ENCODE data around the gene PGM5. TPM values are rescaled to one million over a fixed set of nuclear protein-coding genes. Genes with fewer than 3 reads are reported as not detected.

PGM5 gene
- total RNA-seq, 3 donors from 2014 or later: 11.2 to 535 (median 22.6) TPM

DNA sequence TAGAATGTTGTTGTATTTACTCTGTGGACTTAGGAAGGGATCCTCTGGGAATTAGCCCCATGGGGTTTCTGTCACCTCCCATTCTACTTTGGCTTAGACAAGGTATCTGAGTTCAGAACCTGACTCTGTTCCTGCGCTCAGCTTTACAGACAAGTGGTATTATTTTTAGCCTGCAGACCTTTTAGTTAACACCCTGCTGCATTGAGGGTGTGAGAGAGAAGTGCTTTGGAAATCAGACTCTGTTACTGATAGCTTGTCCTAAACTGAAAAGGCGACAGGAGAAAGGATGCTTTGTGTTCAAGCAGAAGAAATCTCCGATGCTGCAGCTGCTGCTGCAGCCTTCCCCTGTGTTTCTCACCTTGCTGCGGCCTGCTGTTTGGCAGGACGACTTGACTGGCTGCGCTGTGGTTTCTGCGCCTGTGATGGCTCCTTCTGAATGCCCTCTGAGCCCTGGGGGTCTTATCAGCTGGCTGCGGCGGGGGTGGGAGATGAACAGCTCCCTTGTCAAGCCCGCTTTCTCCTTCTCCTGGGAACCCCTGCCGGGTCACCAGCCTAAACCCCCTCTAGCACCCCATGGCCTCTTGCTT is 61.9 kb downstream of the PGM5 start:
- ATAC-seq: no peak
- DNase-seq: no peak
- TF ChIP-seq, protein P1, sequence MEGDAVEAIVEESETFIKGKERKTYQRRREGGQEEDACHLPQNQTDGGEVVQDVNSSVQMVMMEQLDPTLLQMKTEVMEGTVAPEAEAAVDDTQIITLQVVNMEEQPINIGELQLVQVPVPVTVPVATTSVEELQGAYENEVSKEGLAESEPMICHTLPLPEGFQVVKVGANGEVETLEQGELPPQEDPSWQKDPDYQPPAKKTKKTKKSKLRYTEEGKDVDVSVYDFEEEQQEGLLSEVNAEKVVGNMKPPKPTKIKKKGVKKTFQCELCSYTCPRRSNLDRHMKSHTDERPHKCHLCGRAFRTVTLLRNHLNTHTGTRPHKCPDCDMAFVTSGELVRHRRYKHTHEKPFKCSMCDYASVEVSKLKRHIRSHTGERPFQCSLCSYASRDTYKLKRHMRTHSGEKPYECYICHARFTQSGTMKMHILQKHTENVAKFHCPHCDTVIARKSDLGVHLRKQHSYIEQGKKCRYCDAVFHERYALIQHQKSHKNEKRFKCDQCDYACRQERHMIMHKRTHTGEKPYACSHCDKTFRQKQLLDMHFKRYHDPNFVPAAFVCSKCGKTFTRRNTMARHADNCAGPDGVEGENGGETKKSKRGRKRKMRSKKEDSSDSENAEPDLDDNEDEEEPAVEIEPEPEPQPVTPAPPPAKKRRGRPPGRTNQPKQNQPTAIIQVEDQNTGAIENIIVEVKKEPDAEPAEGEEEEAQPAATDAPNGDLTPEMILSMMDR (IDR thresholded peaks at IDR 0.05): no peak
- Histone ChIP-seq H3K36me3 (ENCODE audit: low read depth) (no peaks in the 10 kb centered on the region), H3K4me1 (ENCODE audit: low read depth) (no peaks in the 10 kb centered on the region), H3K9me3 (no peaks in the 10 kb centered on the region), H3K4me3 (no peak overlapping the region)
- intact Hi-C loops (cut with DNase I, micrococcal nuclease): no loop called here

DNA sequence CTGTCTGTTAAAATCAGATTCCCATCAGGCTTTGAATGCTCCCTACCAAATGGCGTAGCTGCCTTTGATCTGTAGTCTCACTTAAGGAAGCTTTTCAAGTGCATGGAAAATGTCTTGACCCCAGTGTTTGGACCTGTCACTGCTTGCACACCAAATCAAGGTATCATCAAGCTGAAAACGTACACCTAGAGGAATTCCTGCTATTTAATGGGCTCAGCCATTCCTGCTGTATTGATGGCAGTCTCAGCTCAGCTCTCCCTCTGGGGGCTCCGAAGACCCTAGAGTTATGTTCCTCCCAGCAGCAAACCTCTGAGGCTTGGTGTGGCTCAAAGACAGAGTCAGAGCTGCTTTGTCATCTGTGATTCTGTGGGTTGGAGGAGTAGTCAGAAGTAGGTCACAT is 63.5 kb downstream of the PGM5 start:
- TF ChIP-seq, protein P1 (IDR thresholded peaks at IDR 0.05): no peak
- Histone ChIP-seq H3K36me3 (ENCODE audit: low read depth) (no peaks in the 10 kb centered on the region), H3K4me3 (no peak overlapping the region), H3K9me3 (no peaks in the 10 kb centered on the region), H3K4me1 (ENCODE audit: low read depth) (no peaks in the 10 kb centered on the region)
- intact Hi-C loops (cut with DNase I, micrococcal nuclease): no loop called here
- no peak for ATAC-seq
- no peak for DNase-seq

DNA sequence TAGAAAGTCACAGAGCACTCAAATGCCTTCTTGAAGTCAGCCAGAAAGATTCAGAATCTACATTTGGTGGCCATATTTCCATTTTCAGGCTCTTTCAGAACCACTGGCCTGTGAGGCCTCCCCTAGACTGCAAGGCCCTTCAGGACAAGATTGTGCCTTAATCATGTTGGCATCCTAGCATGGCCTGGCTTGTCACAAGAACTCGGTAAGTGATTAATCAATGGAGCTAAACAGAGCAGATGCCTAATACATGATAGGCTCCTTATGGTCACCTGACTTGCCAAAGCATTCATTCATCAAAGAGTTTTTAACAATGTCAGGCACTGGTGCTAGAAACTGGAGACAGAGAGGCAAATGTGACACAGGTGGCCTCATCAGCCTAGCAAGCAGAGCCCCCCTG is 70.3 kb downstream of the PGM5 start:
- no peaks in the 10 kb centered on the region for H3K4me1 ChIP-seq (ENCODE audit: low read depth)
- TF ChIP-seq, protein P1 (IDR thresholded peaks at IDR 0.05): no peak
- H3K4me3 ChIP-seq: no peak overlapping the region
- DNase-seq: no peak
- no peaks in the 10 kb centered on the region for H3K36me3 ChIP-seq (ENCODE audit: low read depth)
- intact Hi-C loops (cut with DNase I, micrococcal nuclease): no loop called here
- no peaks in the 10 kb centered on the region for H3K9me3 ChIP-seq
- ATAC-seq: no peak

DNA sequence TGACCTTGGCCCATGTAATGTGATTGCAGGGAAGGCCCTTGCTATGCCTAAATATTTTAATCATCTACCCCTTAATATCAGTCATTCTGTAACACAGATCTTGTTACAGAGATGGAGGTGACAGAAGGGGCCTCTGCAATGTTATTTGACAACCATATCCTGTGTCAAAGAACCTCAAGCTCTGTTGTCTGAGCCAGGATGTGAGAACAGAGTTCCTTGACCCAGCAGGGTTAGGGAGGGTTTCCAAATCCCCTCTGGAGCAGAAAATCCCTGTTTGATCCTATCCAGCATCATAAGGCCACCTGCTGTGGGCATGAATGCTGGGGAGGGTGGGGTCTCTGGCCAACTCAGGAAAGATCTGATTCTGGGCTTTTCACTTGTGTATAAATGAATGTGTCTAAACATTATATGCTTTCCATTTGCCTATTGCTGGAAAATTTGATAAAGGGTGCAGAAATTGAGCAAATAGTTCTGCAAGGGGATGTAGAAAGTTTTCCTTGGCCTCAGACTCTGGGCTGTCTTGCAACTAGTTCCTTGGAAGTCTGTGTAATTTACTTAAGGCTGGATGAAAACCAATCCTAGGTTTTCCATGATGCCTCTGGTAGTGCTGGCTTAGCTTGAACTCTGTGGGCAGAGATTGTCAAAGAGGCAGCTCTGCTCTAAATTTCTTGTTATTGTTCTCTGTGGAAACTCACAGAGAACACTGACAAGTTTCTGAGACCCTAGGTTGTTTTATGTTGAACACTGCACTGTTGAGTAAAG is 71.0 kb downstream of the PGM5 start:
- Histone ChIP-seq H3K36me3 (ENCODE audit: low read depth) (no peaks in the 10 kb centered on the region), H3K4me3 (no peak overlapping the region), H3K9me3 (no peaks in the 10 kb centered on the region), H3K4me1 (ENCODE audit: low read depth) (no peaks in the 10 kb centered on the region)
- ATAC-seq (no peak), DNase-seq (no peak)
- TF ChIP-seq, protein P1 (IDR thresholded peaks at IDR 0.05): no peak
- intact Hi-C loops (cut with DNase I, micrococcal nuclease): no loop called here

DNA sequence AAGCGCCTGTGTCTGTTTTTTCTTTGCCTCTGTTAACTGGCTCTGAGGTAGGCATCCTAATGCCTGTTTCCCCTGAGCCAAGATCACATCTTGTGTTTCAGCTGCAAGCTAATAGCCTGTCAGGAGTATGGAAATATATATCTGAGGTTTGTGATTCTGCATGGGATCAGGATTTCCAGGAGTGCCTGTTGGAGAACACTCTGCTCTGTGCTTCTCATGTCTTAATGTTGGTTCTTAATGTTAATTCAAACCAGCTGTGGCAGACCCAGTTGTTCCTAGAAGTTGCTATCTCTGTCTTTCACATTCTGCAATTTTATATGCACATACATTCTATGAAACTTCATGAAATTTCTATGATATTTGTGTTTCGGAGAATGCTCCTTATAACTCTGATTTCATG is 72.1 kb downstream of the PGM5 start:
- Histone ChIP-seq H3K9me3 (no peaks in the 10 kb centered on the region), H3K4me3 (no peak overlapping the region), H3K4me1 (ENCODE audit: low read depth) (no peaks in the 10 kb centered on the region), H3K36me3 (ENCODE audit: low read depth) (no peaks in the 10 kb centered on the region)
- TF ChIP-seq, protein P1 (IDR thresholded peaks at IDR 0.05): no peak
- no peak for DNase-seq
- intact Hi-C loops (cut with DNase I, micrococcal nuclease): no loop called here
- ATAC-seq: no peak

All from mucosa of descending colon (tissue), 3 donors.